SK-N-MC (cell line): ENCODE measurements around the gene ATP6V1G2.

ENCODE experiments used
- DNase-seq: peaks from one replicate; pipeline ENCODE4 v3.0.0-alpha.2; 2011; ENCODE audit warnings: low read depth, low spot score
- H3K27ac ChIP-seq: fragments of 200-600 bp; sonication (generic); 2 replicates; pipeline ENCODE4 v1.5.1; 2016; ENCODE audit warnings: mixed run types
- H3K36me3 ChIP-seq: fragments of 200-600 bp; sonication (generic); 2 replicates; pipeline ENCODE4 v1.6.1; 2017; ENCODE audit warnings: antibody characterized with exemption, low read length, mixed read lengths; ENCODE audit not compliant: insufficient read depth
- H3K4me3 ChIP-seq: fragments of 200-600 bp; sonication (generic); 2 replicates; pipeline ENCODE4 v1.5.1; 2016
- H3K9ac ChIP-seq: fragments of 200-600 bp; sonication (generic); 2 replicates; pipeline ENCODE4 v1.8.0; 2017; ENCODE audit warnings: mixed run types, mixed read lengths; ENCODE audit not compliant: insufficient read length
- H3K9me3 ChIP-seq: fragments of 200-600 bp; sonication (generic); 2 replicates; pipeline ENCODE4 v1.6.1; 2017; ENCODE audit warnings: low read depth, mild to moderate bottlenecking, antibody characterized with exemption, low read length, moderate library complexity, mixed read lengths
- EZH2 ChIP-seq: fragments of 200-600 bp; sonication (generic); IDR thresholded peaks from one replicate; pipeline ENCODE4 v1.6.1; 2017; ENCODE audit warnings: antibody characterized with exemption
- FOXP2 ChIP-seq: optimal IDR thresholded peaks from 2 replicates; pipeline ENCODE3; 2011; ENCODE audit warnings: mild to moderate bottlenecking, moderate library complexity; ENCODE audit not compliant: insufficient read depth; ENCODE audit errors: extremely low read length, control extremely low read depth
- POLR2AphosphoS5 ChIP-seq: IDR thresholded peaks from 2 replicates; pipeline ENCODE4 v1.6.1; 2012; ENCODE audit warnings: mild to moderate bottlenecking, low read depth, low read length, borderline replicate concordance

ATP6V1G2 gene

DNA sequence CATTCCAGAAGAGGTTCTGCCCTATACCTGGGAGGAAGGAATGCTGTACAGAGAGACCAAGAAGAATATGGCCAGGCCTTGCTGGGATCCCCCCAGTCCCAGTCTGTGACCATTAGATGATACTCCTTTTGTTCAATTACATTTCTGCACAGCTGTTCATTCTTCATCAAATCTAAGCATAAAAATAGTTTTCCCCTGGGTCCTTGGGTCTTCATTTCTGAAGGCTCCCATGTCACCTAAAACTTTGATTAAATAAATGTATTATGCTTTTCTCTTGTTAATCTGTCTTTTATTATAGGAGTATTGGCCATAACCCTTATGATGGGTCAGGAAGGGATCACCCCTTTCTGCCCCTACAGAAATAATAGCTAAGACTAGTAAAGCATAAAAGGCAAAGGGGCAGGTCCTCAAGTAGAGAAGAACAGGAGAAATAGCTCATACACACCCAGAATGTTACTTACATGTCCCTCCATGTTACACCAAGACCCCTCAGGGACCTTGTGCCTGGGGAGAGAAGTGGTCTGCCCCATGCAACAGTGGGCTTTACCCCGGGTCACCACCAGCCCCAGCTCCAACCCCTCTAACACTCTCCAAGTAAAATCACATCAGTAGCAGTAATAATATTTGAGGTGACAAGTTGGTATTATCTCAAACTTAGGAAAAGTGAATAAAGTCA is 23.6 kb upstream of the ATP6V1G2 start:
- Histone ChIP-seq H3K27ac (no peak overlapping the region), H3K36me3 (no peaks in the 10 kb centered on the region), H3K4me3 (no peak overlapping the region), H3K9ac (no peak overlapping the region), H3K9me3 (no peaks in the 10 kb centered on the region)
- TF ChIP-seq EZH2, result no peak
- no peak for TF ChIP-seq FOXP2
- TF ChIP-seq POLR2AphosphoS5, result no peak
- DNase-seq, result no peak

DNA sequence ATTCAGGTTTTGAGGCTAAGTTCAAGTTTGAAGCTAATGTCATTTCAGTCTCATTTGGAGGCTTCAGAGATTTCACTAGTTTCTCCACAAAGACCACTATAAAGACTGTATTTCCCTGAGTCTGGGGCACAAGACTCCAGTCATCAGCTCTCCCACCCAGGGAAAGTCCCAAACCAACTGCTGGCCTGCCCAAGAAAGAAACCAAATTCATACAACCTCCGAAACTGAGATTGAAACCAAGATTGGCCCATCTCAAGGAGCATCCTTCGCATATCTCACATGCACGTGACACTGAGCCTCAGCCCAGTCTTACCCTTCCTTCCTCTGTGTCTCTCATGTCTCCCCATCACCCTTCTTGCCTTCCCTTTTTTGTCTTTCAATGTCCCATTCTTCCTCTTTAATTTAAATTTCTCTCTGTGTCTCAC is 22.1 kb upstream of the ATP6V1G2 start:
- no peak overlapping the region for H3K9ac ChIP-seq
- H3K4me3 ChIP-seq, result no peak overlapping the region
- no peaks in the 10 kb centered on the region for H3K9me3 ChIP-seq
- no peak overlapping the region for H3K27ac ChIP-seq
- no peaks in the 10 kb centered on the region for H3K36me3 ChIP-seq
- no peak for TF ChIP-seq FOXP2
- no peak for TF ChIP-seq EZH2
- no peak for DNase-seq

DNA sequence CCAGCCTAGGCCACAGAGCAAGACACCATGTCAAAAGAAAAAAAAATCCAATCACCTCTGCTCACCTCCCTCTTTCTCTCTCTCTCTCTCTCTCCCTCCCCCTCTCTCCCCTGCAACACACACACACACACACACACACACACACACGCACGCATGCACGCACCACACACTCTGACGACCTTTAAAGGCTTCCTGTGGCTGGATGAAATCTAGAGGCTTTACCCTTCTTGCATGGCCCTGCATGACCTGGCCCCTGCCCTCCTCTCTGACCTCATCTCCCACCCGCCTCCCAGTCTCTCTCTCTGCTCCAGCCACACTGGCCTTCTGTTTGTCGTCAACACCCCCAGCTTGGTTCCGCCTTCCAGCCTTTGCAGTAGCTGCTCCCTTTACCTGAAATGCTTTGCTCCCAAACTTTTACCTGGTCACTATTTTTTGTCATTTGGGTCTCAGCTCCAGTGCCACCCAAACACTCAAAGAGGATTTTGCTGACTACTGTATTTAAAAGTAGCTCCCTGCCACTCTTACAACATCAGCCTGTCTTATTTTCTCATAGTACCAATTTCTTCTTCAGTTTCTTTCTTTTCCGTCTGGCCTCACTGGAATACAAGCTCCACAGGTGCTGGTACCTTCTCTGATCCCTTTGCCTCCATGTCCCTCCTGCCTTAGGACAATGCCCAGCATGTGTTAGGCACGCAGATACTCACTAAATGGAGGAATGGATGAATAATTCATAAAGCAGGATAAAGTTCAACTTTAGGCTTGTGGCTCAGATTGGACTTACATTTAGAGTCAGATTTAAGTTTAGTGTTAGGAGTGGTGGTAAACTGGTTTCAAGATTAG is 21.3 kb upstream of the ATP6V1G2 start:
- Histone ChIP-seq H3K4me3 (no peak overlapping the region), H3K27ac (no peak overlapping the region), H3K9ac (no peak overlapping the region), H3K9me3 (no peaks in the 10 kb centered on the region), H3K36me3 (no peaks in the 10 kb centered on the region)
- no peak for DNase-seq
- TF ChIP-seq POLR2AphosphoS5 (no peak), FOXP2 (no peak), EZH2 (no peak)

- Histone ChIP-seq H3K9me3 (no peaks in the 10 kb centered on the region), H3K27ac (no peak overlapping the region), H3K36me3 (peaks cover 13% of the 10 kb centered on the region; the same call in 1 of the 2 replicates), H3K9ac (no peak overlapping the region), H3K4me3 (no peak overlapping the region)
- no peak for DNase-seq
- TF ChIP-seq EZH2 (no peak), POLR2AphosphoS5 (no peak), FOXP2 (no peak)
Observed at GRCh38 chr6:31560697-31561058, 14.3 kb upstream of the ATP6V1G2 start.

- H3K9ac ChIP-seq, result no peak overlapping the region
- TF ChIP-seq POLR2AphosphoS5 (no peak), FOXP2 (no peak), EZH2 (no peak)
- H3K4me3 ChIP-seq, result no peak overlapping the region
- H3K27ac ChIP-seq, result no peak overlapping the region
- peaks cover 13% of the 10 kb centered on the region; the same call in 1 of the 2 replicates for H3K36me3 ChIP-seq
- no peaks in the 10 kb centered on the region for H3K9me3 ChIP-seq
- no peak for DNase-seq
Observed at GRCh38 chr6:31559958-31560696, 13.7 kb upstream of the ATP6V1G2 start.

DNA sequence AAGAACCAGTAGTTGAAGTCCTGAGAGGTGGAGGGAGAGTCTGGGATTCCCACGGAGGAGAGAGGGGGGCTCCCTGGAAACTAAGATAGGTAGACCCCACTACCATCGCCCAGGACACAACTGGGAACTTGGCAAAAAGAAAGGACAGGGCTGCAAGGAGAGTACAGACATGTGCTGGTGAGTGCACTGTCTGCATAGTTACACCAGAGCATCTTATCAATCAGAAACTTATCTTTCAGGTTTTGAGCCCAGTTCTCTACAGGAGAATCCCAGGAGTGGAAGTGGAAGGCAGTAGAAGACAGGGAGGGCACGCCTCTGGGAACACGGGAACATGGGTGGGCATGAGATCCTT is 13.2 kb upstream of the ATP6V1G2 start:
- no peak overlapping the region for H3K9ac ChIP-seq

DNA sequence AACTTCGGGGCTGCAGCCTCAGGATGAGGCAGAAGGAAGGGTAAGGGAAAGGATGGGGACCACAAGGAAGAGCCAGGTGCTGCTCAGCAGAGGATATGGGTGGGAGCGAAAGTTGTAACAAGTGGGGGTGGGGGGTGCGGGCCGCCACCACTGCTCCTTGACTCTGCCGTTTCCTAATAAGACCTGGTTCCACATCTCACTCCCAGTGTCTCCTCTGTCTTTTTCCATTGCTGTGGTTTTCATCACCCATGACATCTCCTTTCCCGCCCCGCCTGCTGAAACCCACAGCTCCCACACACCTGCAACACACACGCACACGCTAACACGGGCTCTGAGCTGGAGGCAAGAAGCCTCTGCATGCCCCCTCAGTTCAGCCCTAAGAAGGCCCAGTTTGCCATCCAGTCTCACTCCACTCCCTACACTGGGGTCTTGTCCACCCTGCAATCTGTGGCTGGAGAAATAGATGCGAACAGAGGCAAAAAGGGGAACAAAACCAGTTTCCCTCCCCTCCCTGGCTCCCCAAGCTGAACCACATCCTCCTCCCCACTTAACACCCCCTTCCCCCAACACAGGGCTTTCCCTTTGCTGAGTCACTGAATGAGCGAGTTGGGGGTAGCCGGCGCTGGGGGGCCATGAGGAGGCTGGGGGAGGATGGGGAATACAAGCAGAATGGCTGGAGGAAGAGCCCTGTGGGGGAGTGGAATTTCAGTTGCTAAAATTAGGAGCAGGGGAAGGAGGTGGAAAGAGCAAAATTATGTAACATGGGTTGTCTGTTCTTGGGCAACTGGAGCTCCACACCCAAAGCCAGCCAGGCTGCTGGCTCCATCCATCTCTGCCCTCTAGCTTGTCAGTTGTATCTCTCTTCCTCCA is 12.5 kb upstream of the ATP6V1G2 start:
- Histone ChIP-seq H3K36me3 (peaks cover 13% of the 10 kb centered on the region; the same call in 1 of the 2 replicates), H3K4me3 (no peak overlapping the region), H3K27ac (no peak overlapping the region), H3K9ac (no peak overlapping the region), H3K9me3 (no peaks in the 10 kb centered on the region)
- TF ChIP-seq POLR2AphosphoS5 (no peak), EZH2 (no peak), FOXP2 (no peak)
- no peak for DNase-seq

More for the DNA sequence above, 13.2 kb upstream of the ATP6V1G2 start:
- no peak overlapping the region for H3K27ac ChIP-seq
- no peaks in the 10 kb centered on the region for H3K9me3 ChIP-seq
- no peak for DNase-seq
- H3K4me3 ChIP-seq, result no peak overlapping the region
- H3K36me3 ChIP-seq, result peaks cover 13% of the 10 kb centered on the region; the same call in 1 of the 2 replicates
- no peak for TF ChIP-seq POLR2AphosphoS5
- no peak for TF ChIP-seq EZH2
- TF ChIP-seq FOXP2, result no peak

DNA sequence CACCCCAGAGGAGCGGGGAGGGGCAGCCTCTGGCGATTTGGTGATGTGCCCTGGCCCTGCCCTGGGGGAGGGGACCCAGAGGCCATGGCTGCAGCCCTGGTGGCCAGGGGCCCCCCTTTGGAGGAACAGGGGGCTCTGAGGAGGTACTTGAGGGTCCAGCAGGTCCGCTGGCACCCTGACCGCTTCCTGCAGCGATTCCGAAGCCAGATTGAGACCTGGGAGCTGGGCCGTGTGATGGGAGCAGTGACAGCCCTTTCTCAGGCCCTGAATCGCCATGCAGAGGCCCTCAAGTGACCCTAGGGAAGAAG is 11.9 kb upstream of the ATP6V1G2 start:
- DNase-seq, result no peak

More for the DNA sequence above, 11.9 kb upstream of the ATP6V1G2 start:
- Histone ChIP-seq H3K36me3 (peaks cover 17% of the 10 kb centered on the region; the same call in 1 of the 2 replicates), H3K9ac (no peak overlapping the region), H3K9me3 (no peaks in the 10 kb centered on the region), H3K4me3 (no peak overlapping the region), H3K27ac (no peak overlapping the region)
- no peak for TF ChIP-seq POLR2AphosphoS5
- TF ChIP-seq FOXP2, result no peak
- no peak for TF ChIP-seq EZH2
